Measurements from ENCODE around the gene PRICKLE2.

The PRICKLE2 gene

GRCh38 chr3:64190517-64191515 lies 34.5 kb downstream of the PRICKLE2 start:
- no peak for DNase-seq (ENCODE audit: low read depth)

GRCh38 chr3:64188810-64189560 lies 36.3 kb downstream of the PRICKLE2 start:
- no peak for DNase-seq (ENCODE audit: low read depth)

- no peak for DNase-seq (ENCODE audit: low read depth)
Observed at GRCh38 chr3:64187065-64187959, 38.0 kb downstream of the PRICKLE2 start.

GRCh38 chr3:64186667-64187064 lies 38.6 kb downstream of the PRICKLE2 start:
- no peak for DNase-seq (ENCODE audit: low read depth)

GRCh38 chr3:64185436-64185835 lies 39.8 kb downstream of the PRICKLE2 start:
- no peak for DNase-seq (ENCODE audit: low read depth)

GRCh38 chr3:64184621-64185020 lies 40.6 kb downstream of the PRICKLE2 start:
- no peak for DNase-seq (ENCODE audit: low read depth)

GRCh38 chr3:64179860-64180259 lies 45.4 kb downstream of the PRICKLE2 start:
- DNase-seq (ENCODE audit: low read depth): no peak

GRCh38 chr3:64179249-64179648 lies 46.0 kb downstream of the PRICKLE2 start:
- DNase-seq (ENCODE audit: low read depth): no peak

GRCh38 chr3:64178419-64178818 lies 46.8 kb downstream of the PRICKLE2 start:
- DNase-seq (ENCODE audit: low read depth): no peak

- no peak for DNase-seq (ENCODE audit: low read depth)
Observed at GRCh38 chr3:64176461-64176996, 48.7 kb downstream of the PRICKLE2 start.

GRCh38 chr3:64174328-64174727 lies 50.9 kb downstream of the PRICKLE2 start:
- no peak for DNase-seq (ENCODE audit: low read depth)

- no peak for DNase-seq (ENCODE audit: low read depth)
Observed at GRCh38 chr3:64173563-64173962, 51.7 kb downstream of the PRICKLE2 start.

GRCh38 chr3:64170270-64170669 lies 55.0 kb downstream of the PRICKLE2 start:
- no peak for DNase-seq (ENCODE audit: low read depth)

- DNase-seq (ENCODE audit: low read depth): no peak
Observed at GRCh38 chr3:64167868-64168267, 57.4 kb downstream of the PRICKLE2 start.

GRCh38 chr3:64167351-64167750 lies 57.9 kb downstream of the PRICKLE2 start:
- DNase-seq (ENCODE audit: low read depth): no peak

- no peak for DNase-seq (ENCODE audit: low read depth)
Observed at GRCh38 chr3:64166584-64167162, 58.6 kb downstream of the PRICKLE2 start.

GRCh38 chr3:64164349-64164748 lies 60.9 kb downstream of the PRICKLE2 start:
- no peak for DNase-seq (ENCODE audit: low read depth)

GRCh38 chr3:64163755-64164148 lies 61.5 kb downstream of the PRICKLE2 start:
- no peak for DNase-seq (ENCODE audit: low read depth)

GRCh38 chr3:64163019-64163754 lies 62.1 kb downstream of the PRICKLE2 start:
- DNase-seq (ENCODE audit: low read depth): no peak

- DNase-seq (ENCODE audit: low read depth): no peak
Observed at GRCh38 chr3:64161481-64161952, 63.7 kb downstream of the PRICKLE2 start.

Measured in stimulated activated CD4-positive, alpha-beta T cell treated with anti-CD3 and anti-CD28 coated beads, Interleukin-2, amount 100 ng/mL, for 4 hours (primary cell).